HG02938 (cell line): ENCODE data around the gene UBTD2.
"Not testable (repeated sequence)": the region's sequence is repeated elsewhere in the genome, so short reads cannot be mapped to it uniquely, and the experiment has no call there.

Experiments used
- ATAC-seq: cut with Tn5 transposase; IDR thresholded peaks from one replicate; pipeline ENCODE4 v1.9.1; 2021; ENCODE audit warnings: mild to moderate bottlenecking, moderate library complexity; ENCODE audit not compliant: unreplicated experiment

UBTD2 gene, protein sequence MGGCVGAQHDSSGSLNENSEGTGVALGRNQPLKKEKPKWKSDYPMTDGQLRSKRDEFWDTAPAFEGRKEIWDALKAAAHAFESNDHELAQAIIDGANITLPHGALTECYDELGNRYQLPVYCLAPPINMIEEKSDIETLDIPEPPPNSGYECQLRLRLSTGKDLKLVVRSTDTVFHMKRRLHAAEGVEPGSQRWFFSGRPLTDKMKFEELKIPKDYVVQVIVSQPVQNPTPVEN

GRCh38 chr5:172283020-172283861 lies at the start of gene UBTD2:
Gene UBTD2 (minus strand): TSS chr5:172283764. CDS start chr5:172283665, 99 bp downstream.
- ATAC-seq, result peak; percentile 81

DNA sequence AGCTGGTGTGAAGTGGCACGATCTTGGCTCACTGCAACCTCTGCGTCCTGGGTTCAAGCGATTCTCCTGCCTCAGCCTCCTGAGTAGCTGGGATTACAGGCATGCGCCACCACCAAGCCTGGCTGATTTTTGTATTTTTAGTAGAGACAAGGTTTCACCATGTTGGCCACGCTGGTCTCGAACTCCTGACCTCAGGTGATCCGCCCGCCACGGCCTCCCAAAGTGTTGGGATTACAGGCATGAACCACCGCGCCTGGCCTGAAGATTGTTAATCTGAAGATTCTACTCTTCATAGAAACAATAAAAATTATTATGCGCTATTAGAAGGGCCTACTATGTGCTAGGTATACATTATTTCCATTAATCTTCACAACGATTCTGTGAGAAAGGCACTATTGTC lies 43.3 kb upstream of the UBTD2 start:
- not testable (repeated sequence) for ATAC-seq

DNA sequence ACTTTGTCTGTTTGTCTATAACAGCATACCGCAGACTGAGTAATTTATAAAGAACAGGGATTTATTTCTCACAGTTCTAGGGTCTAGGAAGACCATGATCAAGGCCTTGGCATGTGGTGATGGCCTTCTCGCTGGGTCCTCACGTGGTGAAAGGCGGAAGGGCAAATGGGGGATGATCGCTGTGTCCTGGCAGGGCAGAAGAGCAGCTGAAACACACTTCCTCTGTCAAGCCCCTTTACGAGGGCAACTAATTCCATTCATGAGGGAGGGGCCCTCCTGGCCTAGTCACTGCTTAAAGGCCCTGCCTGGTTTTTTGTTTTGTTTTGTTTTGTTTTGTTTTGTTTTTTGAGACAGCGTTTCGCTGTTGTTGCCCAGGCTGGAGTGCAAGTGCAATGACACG lies 41.9 kb upstream of the UBTD2 start:
- ATAC-seq, result no peak

GRCh38 chr5:172322028-172322965 lies 38.7 kb upstream of the UBTD2 start:
- no peak for ATAC-seq

GRCh38 chr5:172321593-172321992 lies 38.0 kb upstream of the UBTD2 start:
- ATAC-seq, result no peak

DNA sequence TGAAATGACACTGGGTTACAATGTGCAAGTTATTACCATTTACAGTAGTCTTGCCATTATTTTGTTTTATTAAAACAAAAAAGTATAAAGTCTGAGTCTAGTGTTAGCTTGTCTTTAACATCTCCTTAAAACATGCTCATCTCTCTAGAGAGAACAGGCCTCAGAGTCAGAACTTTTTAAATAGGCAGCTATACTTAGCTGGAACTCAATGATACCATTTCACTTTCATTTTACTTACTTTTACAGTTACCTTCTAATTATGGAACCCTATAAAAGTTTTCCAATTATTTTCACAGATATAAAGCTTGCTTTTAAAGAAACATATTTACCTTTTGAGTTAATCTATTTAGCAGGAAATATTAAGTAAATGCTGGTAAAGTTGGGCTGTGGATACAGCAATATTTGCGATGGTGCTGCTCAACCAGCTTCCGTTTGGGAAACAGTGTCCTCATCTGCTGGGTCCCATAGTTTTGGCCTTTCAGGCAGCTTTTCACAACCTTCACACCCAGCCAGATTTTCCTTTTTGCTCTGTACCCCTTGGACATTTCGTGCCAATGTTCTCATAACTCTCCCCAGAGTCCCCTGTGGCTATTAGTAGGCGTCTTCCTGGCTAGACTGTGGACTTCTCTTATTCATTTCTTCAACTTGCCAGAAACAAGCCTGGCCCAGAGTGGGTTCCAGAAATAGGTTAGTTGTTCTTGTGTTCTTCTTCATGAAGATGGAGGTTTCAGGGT lies 36.3 kb upstream of the UBTD2 start:
- ATAC-seq, result no peak

- ATAC-seq, result peak; percentile 60
Observed at GRCh38 chr5:172315587-172316493, 32.3 kb upstream of the UBTD2 start.

DNA sequence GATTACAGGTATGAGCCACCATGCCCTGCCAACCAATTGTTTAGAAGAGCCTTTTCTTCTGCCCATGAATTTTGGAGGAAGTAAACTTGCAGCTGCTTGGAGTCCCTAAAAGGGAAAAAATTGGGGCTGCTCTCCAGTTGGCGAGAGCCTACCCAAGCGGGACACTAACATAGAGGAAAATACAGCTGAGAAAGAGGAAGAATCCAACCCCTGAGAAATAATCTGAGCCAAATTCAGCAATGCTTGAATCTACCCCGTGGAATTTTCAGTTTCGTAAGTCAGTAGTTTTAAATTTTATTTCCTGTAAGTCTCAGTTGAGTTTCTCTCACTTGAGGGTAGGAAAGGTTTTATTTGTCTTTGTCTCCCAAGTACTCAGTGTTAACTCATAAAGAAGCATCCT lies 30.4 kb upstream of the UBTD2 start:
- ATAC-seq, result no peak

GRCh38 chr5:172312286-172312685 lies 28.7 kb upstream of the UBTD2 start:
- no peak for ATAC-seq

GRCh38 chr5:172311605-172312004 lies 28.0 kb upstream of the UBTD2 start:
- ATAC-seq, result no peak

- ATAC-seq, result no peak
Observed at GRCh38 chr5:172311026-172311425, 27.5 kb upstream of the UBTD2 start.

- no peak for ATAC-seq
Observed at GRCh38 chr5:172305380-172305779, 21.8 kb upstream of the UBTD2 start.

GRCh38 chr5:172303572-172304335 lies 20.2 kb upstream of the UBTD2 start:
- no peak for ATAC-seq

DNA sequence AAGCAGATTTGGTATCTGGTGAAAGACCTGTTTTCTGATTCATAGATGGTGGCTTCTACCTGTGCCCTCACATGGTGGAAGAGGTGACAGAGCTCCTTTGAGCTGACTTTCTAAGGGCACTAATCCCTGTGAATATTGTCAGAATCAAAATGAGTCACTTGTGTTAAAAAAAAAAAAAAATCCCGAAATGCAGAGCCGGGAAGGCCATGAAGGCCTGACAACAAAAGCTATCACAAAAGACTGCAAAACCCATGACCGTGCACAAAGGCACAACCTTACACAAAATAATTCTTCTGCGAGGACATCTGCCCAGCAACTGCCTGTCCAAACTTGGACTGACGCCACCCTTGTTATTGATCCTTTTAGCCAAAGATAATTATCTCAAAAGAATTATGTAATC lies 19.6 kb upstream of the UBTD2 start:
- no peak for ATAC-seq

DNA sequence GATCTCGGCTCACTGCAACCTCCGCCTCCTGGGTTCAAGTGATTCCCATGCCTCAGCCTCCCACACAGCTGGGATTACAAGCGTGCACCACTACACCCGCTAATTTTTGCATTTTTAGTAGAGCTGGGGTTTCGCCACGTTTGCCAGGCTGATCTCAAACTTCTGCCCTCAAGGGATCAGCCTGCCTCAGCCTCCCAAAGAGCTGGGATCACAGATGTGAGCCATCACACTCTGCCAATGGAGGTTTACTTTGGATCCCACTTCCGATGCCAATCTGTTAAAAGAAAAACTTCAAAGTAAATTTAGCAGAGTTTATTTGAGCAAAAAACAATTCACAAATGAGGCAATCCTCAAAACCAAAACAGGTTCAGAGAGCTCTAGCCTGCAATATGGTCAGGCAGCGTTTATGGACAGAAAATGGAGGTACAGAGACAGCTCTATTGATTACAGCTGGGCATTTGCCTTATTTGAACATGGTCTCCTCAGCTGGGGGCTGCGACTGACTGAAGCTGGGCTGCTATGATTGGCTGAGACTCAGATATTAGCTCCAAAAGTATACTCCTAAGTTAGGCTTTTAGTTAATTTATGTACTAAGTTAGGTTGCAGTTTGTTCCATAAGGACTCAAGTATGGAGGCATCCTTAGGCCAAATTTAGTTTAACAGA lies 18.6 kb upstream of the UBTD2 start:
- ATAC-seq, result no peak

- no peak for ATAC-seq
Observed at GRCh38 chr5:172299916-172300439, 16.4 kb upstream of the UBTD2 start.

- no peak for ATAC-seq
Observed at GRCh38 chr5:172294831-172295230, 11.3 kb upstream of the UBTD2 start.

- ATAC-seq, result no peak
Observed at GRCh38 chr5:172293745-172294342, 10.3 kb upstream of the UBTD2 start.
